GM18505 (cell line): ENCODE data around the gene COL23A1.
"Not testable (repeated sequence)": the region's sequence is repeated elsewhere in the genome, so short reads cannot be mapped to it uniquely, and the experiment has no call there.

Source experiments
- ATAC-seq: cut with Tn5 transposase; IDR thresholded peaks from one replicate; pipeline ENCODE4 v1.9.1; 2021; ENCODE audit not compliant: unreplicated experiment
- POLR2A ChIP-seq: IDR thresholded peaks from 4 replicates; pipeline ENCODE4 v1.6.1; 2011; ENCODE audit warnings: borderline replicate concordance; ENCODE audit not compliant: insufficient read depth, insufficient read length; ENCODE audit errors: extremely low read depth

COL23A1 gene

GRCh38 chr5:178271726-178272479, 318.3 kb downstream of the COL23A1 start:
- TF ChIP-seq POLR2A, result no peak
- no peak for ATAC-seq

- no peak for TF ChIP-seq POLR2A
Observed at GRCh38 chr5:178271231-178271630, 319.0 kb downstream of the COL23A1 start.

GRCh38 chr5:178269499-178269898, 320.7 kb downstream of the COL23A1 start:
- TF ChIP-seq POLR2A, result no peak
- ATAC-seq, result no peak

More at GRCh38 chr5:178271231-178271630, 319.0 kb downstream of the COL23A1 start:
- no peak for ATAC-seq

GRCh38 chr5:178267876-178268275, 322.3 kb downstream of the COL23A1 start:
- ATAC-seq, result no peak
- no peak for TF ChIP-seq POLR2A

- TF ChIP-seq POLR2A, result no peak
- ATAC-seq, result no peak
Observed at GRCh38 chr5:178267245-178267644, 322.9 kb downstream of the COL23A1 start.

- no peak for ATAC-seq
- no peak for TF ChIP-seq POLR2A
Observed at GRCh38 chr5:178266581-178266980, 323.6 kb downstream of the COL23A1 start.

GRCh38 chr5:178265746-178266145, 324.4 kb downstream of the COL23A1 start:
- ATAC-seq, result no peak
- no peak for TF ChIP-seq POLR2A

- no peak for ATAC-seq
- TF ChIP-seq POLR2A, result no peak
Observed at GRCh38 chr5:178264044-178264443, 326.1 kb downstream of the COL23A1 start.

- no peak for ATAC-seq
- no peak for TF ChIP-seq POLR2A
Observed at GRCh38 chr5:178261666-178262600, 328.3 kb downstream of the COL23A1 start.

GRCh38 chr5:178259623-178260536, 330.3 kb downstream of the COL23A1 start:
- ATAC-seq, result no peak
- TF ChIP-seq POLR2A, result no peak

GRCh38 chr5:178257650-178258049, 332.5 kb downstream of the COL23A1 start:
- no peak for TF ChIP-seq POLR2A
- no peak for ATAC-seq

GRCh38 chr5:178256746-178257145, 333.4 kb downstream of the COL23A1 start:
- ATAC-seq, result no peak
- no peak for TF ChIP-seq POLR2A

GRCh38 chr5:178253632-178254031, 336.6 kb downstream of the COL23A1 start:
- not testable (repeated sequence) for ATAC-seq

GRCh38 chr5:178252258-178252657, 337.9 kb downstream of the COL23A1 start:
- TF ChIP-seq POLR2A, result no peak
- ATAC-seq, result no peak

GRCh38 chr5:178250263-178250662, 339.9 kb downstream of the COL23A1 start:
- no peak for TF ChIP-seq POLR2A
- ATAC-seq, result no peak
